GM11168 (cell line): ENCODE measurements around the gene GUK1.

Experiments
- in situ Hi-C: fragments of 300-500 bp; cut with MboI; formaldehyde crosslinking; loops from one replicate; pipeline ENCODE4 v1.12.0; 2022; ENCODE audit warnings: low sequenced_read_pairs; ENCODE audit not compliant: unreplicated experiment

GUK1 gene

GRCh38 chr1:228158151-228159007 is 18.3 kb downstream of the GUK1 start:
- in situ Hi-C loops: no loop called here

GRCh38 chr1:228159008-228159665 is 19.1 kb downstream of the GUK1 start:
- in situ Hi-C loops: no loop called here

- in situ Hi-C loops: no loop called here
Measured at GRCh38 chr1:228160201-228160761, 20.2 kb downstream of the GUK1 start.

GRCh38 chr1:228161362-228161761 is 21.3 kb downstream of the GUK1 start:
- in situ Hi-C loops: no loop called here

- in situ Hi-C loops: no loop called here
Measured at GRCh38 chr1:228161866-228162265, 21.8 kb downstream of the GUK1 start.

GRCh38 chr1:228162286-228163006 is 22.4 kb downstream of the GUK1 start:
- in situ Hi-C loops: no loop called here

- in situ Hi-C loops: no loop called here
Measured at GRCh38 chr1:228163007-228163753, 23.1 kb downstream of the GUK1 start.

- in situ Hi-C loops: no loop called here
Measured at GRCh38 chr1:228163776-228164519, 23.9 kb downstream of the GUK1 start.

- in situ Hi-C loops: loop anchor here (5.0 kb wide), 1 partner anchor 32 kb away; no protein-coding TSS in a partner anchor
Measured at GRCh38 chr1:228164561-228165371, 24.7 kb downstream of the GUK1 start.

- in situ Hi-C loops: loop anchor here (5.0 kb wide), 1 partner anchor 33 kb away; no protein-coding TSS in a partner anchor
Measured at GRCh38 chr1:228165372-228166169, 25.5 kb downstream of the GUK1 start, which contains the start of gene IBA57. TSS of gene IBA57 (plus strand) at chr1:228165804. CDS start at chr1:228165817, 13 bp downstream.

- in situ Hi-C loops: loop anchor here (5.0 kb wide), 1 partner anchor 34 kb away; no protein-coding TSS in a partner anchor
Measured at GRCh38 chr1:228166170-228166936, 26.3 kb downstream of the GUK1 start.

GRCh38 chr1:228168563-228169270 is 28.6 kb downstream of the GUK1 start:
- in situ Hi-C loops: loop anchor here (5.0 kb wide), 1 partner anchor 36 kb away; no protein-coding TSS in a partner anchor

- in situ Hi-C loops: loop anchor here (5.0 kb wide), 1 partner anchor 37 kb away; no protein-coding TSS in a partner anchor
Measured at GRCh38 chr1:228169345-228169744, 29.3 kb downstream of the GUK1 start.

- in situ Hi-C loops: no loop called here
Measured at GRCh38 chr1:228170666-228171065, 30.6 kb downstream of the GUK1 start.

GRCh38 chr1:228171221-228171891 is 31.3 kb downstream of the GUK1 start:
- in situ Hi-C loops: no loop called here
